Activated CD8-positive, alpha-beta memory T cell treated with anti-CD3 and anti-CD28 coated beads, Interleukin-2, amount 50 U/mL, for 24 hours (primary cell): Measurements from ENCODE around the gene METTL8.
"Not testable (repeated sequence)": the region's sequence is repeated elsewhere in the genome, so short reads cannot be mapped to it uniquely, and the experiment has no call there.

Experiments used
- DNase-seq: peaks from one replicate; pipeline ENCODE4 v3.0.0-alpha.2; 2020; ENCODE audit errors: extremely low read depth

The METTL8 gene

GRCh38 chr2:171345971-171346722 is 87.6 kb downstream of the METTL8 start:
- DNase-seq = no peak

- DNase-seq = no peak
These were observed 89.6 kb downstream of the METTL8 start for GRCh38 chr2:171344182-171344581.

GRCh38 chr2:171342067-171342413 is 91.8 kb downstream of the METTL8 start:
- no peak for DNase-seq

GRCh38 chr2:171341394-171342066 is 92.3 kb downstream of the METTL8 start:
- no peak for DNase-seq

- DNase-seq = no peak
These were observed 98.8 kb downstream of the METTL8 start for GRCh38 chr2:171334946-171335345.

- no peak for DNase-seq
These were observed 99.6 kb downstream of the METTL8 start for GRCh38 chr2:171334171-171334570.

- no peak for DNase-seq
These were observed 103.4 kb downstream of the METTL8 start for GRCh38 chr2:171330155-171330956.

GRCh38 chr2:171327043-171327496 is 106.7 kb downstream of the METTL8 start:
- no peak for DNase-seq

- no peak for DNase-seq
These were observed 107.8 kb downstream of the METTL8 start for GRCh38 chr2:171325886-171326585.

GRCh38 chr2:171323971-171324528 is 109.7 kb downstream of the METTL8 start:
- no peak for DNase-seq

GRCh38 chr2:171322928-171323327 is 110.9 kb downstream of the METTL8 start:
- no peak for DNase-seq

- no peak for DNase-seq
These were observed 113.1 kb downstream of the METTL8 start for GRCh38 chr2:171320731-171321130.

- no peak for DNase-seq
These were observed 113.6 kb downstream of the METTL8 start for GRCh38 chr2:171320208-171320621.

- DNase-seq = peak; percentile 20
These were observed 114.5 kb downstream of the METTL8 start for GRCh38 chr2:171319164-171319810.

GRCh38 chr2:171318463-171318934 is 115.3 kb downstream of the METTL8 start:
- DNase-seq = no peak

- DNase-seq = no peak
These were observed 116.2 kb downstream of the METTL8 start for GRCh38 chr2:171317492-171318125.

- DNase-seq = no peak
These were observed 116.9 kb downstream of the METTL8 start for GRCh38 chr2:171316755-171317337.

GRCh38 chr2:171316220-171316619 is 117.6 kb downstream of the METTL8 start:
- DNase-seq = no peak

- no peak for DNase-seq
These were observed 118.0 kb downstream of the METTL8 start for GRCh38 chr2:171315781-171316180.

GRCh38 chr2:171312182-171312581 is 121.6 kb downstream of the METTL8 start:
- DNase-seq = not testable (repeated sequence)
